H1 (cell line): Measurements from ENCODE around the gene AGPS. TPM values are rescaled to one million over a fixed set of nuclear protein-coding genes. Genes with fewer than 3 reads are reported as not detected.

Experiments used
- CTCF ChIA-PET: fragments of 300-600 bp; sonication (Branson Sonifier 250); formaldehyde crosslinking; loops from one replicate; lab custom pipeline; 2021; ENCODE audit not compliant: partially characterized antibody; lab: Charles Lee
- POLR2A ChIA-PET: fragments of 300-600 bp; sonication (Branson Sonifier 250); formaldehyde crosslinking; loops from one replicate; lab custom pipeline; 2021; ENCODE audit warnings: inconsistent platforms; ENCODE audit not compliant: partially characterized antibody; lab: Charles Lee
- DNase-seq, 2 experiments: peaks; one replicate each; pipeline versions ENCODE4 v3.0.0 to v3.0.0-alpha.2; 2010 to 2022; ENCODE audit warnings: low spot score in 2 of 2, low read depth in 1 of 2, mixed read lengths in 1 of 2
- FAIRE-seq: peaks from 2 replicates; lab custom pipeline; 2011; peaks lifted over from hg19 to GRCh38; lab: Jason Lieb, UNC
- H2AFZ ChIP-seq: 2 replicates; pipeline ENCODE4 v1.8.1; 2012; ENCODE audit warnings: low read length, inconsistent platforms
- H2AK5ac ChIP-seq: 2 replicates; pipeline ENCODE4 v1.6.1; 2013; ENCODE audit warnings: low read depth, low read length
- H2BK120ac ChIP-seq: replicated peaks from 2 replicates; pipeline ENCODE3; 2013; ENCODE audit warnings: low read depth, low read length, inconsistent platforms
- H2BK12ac ChIP-seq: 2 replicates; pipeline ENCODE4 v1.6.1; 2013; ENCODE audit warnings: low read depth, low read length
- H2BK15ac ChIP-seq: 2 replicates; pipeline ENCODE4 v1.6.1; 2013; ENCODE audit warnings: low read length
- H2BK20ac ChIP-seq: 2 replicates; pipeline ENCODE4 v1.6.1; 2013; ENCODE audit warnings: low read length
- H2BK5ac ChIP-seq: 2 replicates; pipeline ENCODE4 v1.6.1; 2013; ENCODE audit warnings: low read depth, low read length
- H3K14ac ChIP-seq: 2 replicates; pipeline ENCODE4 v1.6.1; 2013; ENCODE audit warnings: inconsistent platforms; ENCODE audit not compliant: insufficient read length
- H3K18ac ChIP-seq: 2 replicates; pipeline ENCODE4 v1.6.1; 2013; ENCODE audit warnings: low read length; ENCODE audit errors: extremely low read depth
- H3K23ac ChIP-seq: 2 replicates; pipeline ENCODE4 v1.6.1; 2013; ENCODE audit warnings: inconsistent platforms; ENCODE audit not compliant: insufficient read length
- H3K23me2 ChIP-seq: 2 replicates; pipeline ENCODE4 v1.6.1; 2013; ENCODE audit warnings: low read depth, low read length
- H3K27ac ChIP-seq: 2 replicates; pipeline ENCODE4 v1.6.1; 2011; ENCODE audit warnings: low read depth, low read length, inconsistent platforms
- H3K27me3 ChIP-seq, 4 experiments: replicated peaks in 1 of 4; 1 replicate in 1 of 4; 2 replicates in 3 of 4; pipeline versions ENCODE4 v1.6.1 to v1.8.1; 2011 to 2013; ENCODE audit warnings: low read length in 3 of 4, mild to moderate bottlenecking in 3 of 4, inconsistent platforms in 2 of 4, mixed read lengths in 2 of 4, moderate library complexity in 1 of 4; ENCODE audit not compliant: control insufficient read depth in 3 of 4, insufficient read depth in 3 of 4; ENCODE audit errors: extremely low read depth in 1 of 4
- H3K36me3 ChIP-seq, 4 experiments: 2 replicates each; pipeline versions ENCODE4 v1.6.1 to v1.8.1; 2011 to 2013; ENCODE audit warnings: mild to moderate bottlenecking in 4 of 4, low read length in 3 of 4, moderate library complexity in 2 of 4, control low read depth in 1 of 4, inconsistent platforms in 1 of 4; ENCODE audit not compliant: insufficient read depth in 4 of 4, control insufficient read depth in 2 of 4
- H3K4ac ChIP-seq: replicated peaks from 2 replicates; pipeline ENCODE3; 2013; ENCODE audit warnings: low read length, low read depth, mixed read lengths, inconsistent platforms; ENCODE audit not compliant: insufficient read length
- H3K4me1 ChIP-seq, 4 experiments: replicated peaks in 1 of 4; 1 replicate in 1 of 4; 2 replicates in 3 of 4; pipeline versions ENCODE4 v1.6.1 to v1.8.1; 2011 to 2013; ENCODE audit warnings: low read length in 3 of 4, inconsistent platforms in 2 of 4, mixed read lengths in 1 of 4; ENCODE audit not compliant: insufficient read depth in 4 of 4, control insufficient read depth in 3 of 4
- H3K4me2 ChIP-seq, 2 experiments: 2 replicates each; pipeline versions ENCODE4 v1.6.1 to v1.8.1; 2011 to 2013; ENCODE audit warnings: low read depth in 2 of 2, low read length in 2 of 2, control low read depth in 1 of 2, inconsistent platforms in 1 of 2, mild to moderate bottlenecking in 1 of 2; ENCODE audit not compliant: insufficient read depth in 1 of 2
- H3K4me3 ChIP-seq, 4 experiments: fragments of 200-600, 300-600 bp in 1 of 4; sonication (generic), shearing (Covaris generic), sonication (Bioruptor Twin) in 1 of 4; 2 replicates each; pipeline versions ENCODE4 v1.5.1 to v1.8.1; 2011 to 2016; ENCODE audit warnings: low read length in 4 of 4, low read depth in 3 of 4, control low read depth in 2 of 4, inconsistent platforms in 2 of 4, mild to moderate bottlenecking in 2 of 4, mixed read lengths in 1 of 4, moderate library complexity in 1 of 4; ENCODE audit not compliant: insufficient read depth in 2 of 4; ENCODE audit errors: extremely low read depth in 1 of 4
- H3K56ac ChIP-seq: replicated peaks from 2 replicates; pipeline ENCODE3; 2013; ENCODE audit warnings: low read depth, mild to moderate bottlenecking, mixed read lengths, low read length, inconsistent platforms; ENCODE audit not compliant: insufficient read length
- H3K79me1 ChIP-seq: 2 replicates; pipeline ENCODE4 v1.6.1; 2013; ENCODE audit warnings: low read depth, low read length, control low read depth
- H3K79me2 ChIP-seq, 2 experiments: 2 replicates each; pipeline versions ENCODE4 v1.6.1 to v1.8.1; 2012 to 2013; ENCODE audit warnings: low read length in 2 of 2, mild to moderate bottlenecking in 2 of 2, inconsistent platforms in 1 of 2; ENCODE audit not compliant: insufficient read depth in 2 of 2, control insufficient read depth in 1 of 2
- H3K9ac ChIP-seq, 4 experiments: replicated peaks in 1 of 4; 1 replicate in 1 of 4; 2 replicates in 3 of 4; pipeline versions ENCODE4 v1.6.1 to v1.8.1; 2011 to 2013; ENCODE audit warnings: low read depth in 3 of 4, low read length in 3 of 4, control low read depth in 2 of 4, mild to moderate bottlenecking in 2 of 4, moderate library complexity in 2 of 4, inconsistent platforms in 1 of 4; ENCODE audit errors: extremely low read depth in 1 of 4
- H3K9me3 ChIP-seq, 2 experiments: 2 replicates each; pipeline versions ENCODE4 v1.6.1 to v1.8.1; 2012 to 2013; ENCODE audit warnings: mild to moderate bottlenecking in 2 of 2, moderate library complexity in 2 of 2, control low read depth in 1 of 2, inconsistent platforms in 1 of 2, low read depth in 1 of 2, low read length in 1 of 2, mixed read lengths in 1 of 2; ENCODE audit not compliant: insufficient read depth in 2 of 2
- H4K20me1 ChIP-seq, 2 experiments: replicated peaks in 1 of 2; 2 replicates each; pipeline versions ENCODE3 to v1.8.1; 2011 to 2013; ENCODE audit warnings: inconsistent platforms in 2 of 2, low read length in 2 of 2, mild to moderate bottlenecking in 1 of 2; ENCODE audit not compliant: insufficient read depth in 2 of 2, control insufficient read depth in 1 of 2
- H4K5ac ChIP-seq: 2 replicates; pipeline ENCODE4 v1.6.1; 2013; ENCODE audit warnings: low read length, low read depth, mixed read lengths, inconsistent platforms; ENCODE audit not compliant: insufficient read length
- H4K8ac ChIP-seq: 2 replicates; pipeline ENCODE4 v1.8.0; 2013; ENCODE audit warnings: mild to moderate bottlenecking, moderate library complexity, low read length, inconsistent platforms; ENCODE audit not compliant: insufficient read depth; ENCODE audit errors: extremely low read depth
- H4K91ac ChIP-seq: replicated peaks from 2 replicates; pipeline ENCODE3; 2013; ENCODE audit warnings: low read length, mixed read lengths, inconsistent platforms; ENCODE audit not compliant: insufficient read length
- ASH2L ChIP-seq: fragments of 200-600, 300-600 bp; sonication (generic); IDR thresholded peaks from one replicate; pipeline ENCODE4 v1.7.1; 2017; ENCODE audit warnings: low read length
- BCL11A ChIP-seq, 2 experiments: IDR thresholded peaks; one replicate each; pipeline ENCODE4 v1.6.1; 2011; ENCODE audit warnings: low read depth in 2 of 2, low read length in 2 of 2, mild to moderate bottlenecking in 2 of 2
- CHD1 ChIP-seq: IDR thresholded peaks from 2 replicates; pipeline ENCODE4 v1.6.1; 2012; ENCODE audit warnings: low read depth, low read length, improper control_type of control experiment
- CHD2 ChIP-seq: IDR thresholded peaks from 2 replicates; pipeline ENCODE4 v1.6.1; 2012; ENCODE audit warnings: low read length, improper control_type of control experiment
- NANOG ChIP-seq: IDR thresholded peaks from 2 replicates; pipeline ENCODE4 v1.6.1; 2011; ENCODE audit warnings: low read length, low read depth, mild to moderate bottlenecking, inconsistent platforms; ENCODE audit not compliant: insufficient read depth, poor library complexity, severe bottlenecking
- PHF8 ChIP-seq: fragments of 200-600 bp; sonication (generic); conservative IDR thresholded peaks from 2 replicates; pipeline ENCODE4 v1.7.1; 2012; ENCODE audit warnings: low read depth, mild to moderate bottlenecking, inconsistent platforms, low read length, moderate library complexity
- RXRA ChIP-seq: IDR thresholded peaks from 2 replicates; pipeline ENCODE4 v1.6.1; 2011; ENCODE audit warnings: low read depth, mild to moderate bottlenecking, low read length, moderate library complexity; ENCODE audit not compliant: insufficient read depth
- SIX5 ChIP-seq: IDR thresholded peaks from 2 replicates; pipeline ENCODE4 v1.6.1; 2011; ENCODE audit warnings: mild to moderate bottlenecking, low read depth, low read length
- SP1 ChIP-seq: IDR thresholded peaks from 2 replicates; pipeline ENCODE4 v1.6.1; 2011; ENCODE audit warnings: low read depth, low read length
- TAF1 ChIP-seq: IDR thresholded peaks from 2 replicates; pipeline ENCODE4 v1.6.1; 2011; ENCODE audit warnings: mild to moderate bottlenecking, low read depth, low read length
- TCF12 ChIP-seq: IDR thresholded peaks from 2 replicates; pipeline ENCODE4 v1.6.1; 2011; ENCODE audit warnings: low read depth, mild to moderate bottlenecking, low read length
- TEAD4 ChIP-seq: IDR thresholded peaks from 2 replicates; pipeline ENCODE4 v1.6.1; 2012; ENCODE audit warnings: low read depth, low read length, inconsistent platforms, mixed read lengths
- WGBS, 2 experiments: shearing (Covaris generic) in 1 of 2; methylation state at CpG; one replicate each; pipeline versions ENCODE4 v1.1.6 to v1.1.7; 2013 to 2015; ENCODE audit warnings: low lambda C conversion rate in 2 of 2, mixed read lengths in 2 of 2, inconsistent platforms in 1 of 2, low coverage in 1 of 2, missing lambda C conversion rate in 1 of 2; ENCODE audit not compliant: insufficient replicate concordance in 2 of 2, insufficient coverage in 1 of 2, insufficient read length in 1 of 2; ENCODE audit errors: extremely low coverage in 1 of 2, missing lambda C conversion rate in 1 of 2; 5-methylcytosine and 5-hydroxymethylcytosine counted together
- polyA plus RNA-seq, 7 experiments: library from polyadenylated mRNA; depleted of rRNA in 3 of 7; stranded (reverse) in 5 of 7; unstranded in 2 of 7; fragments of >200 nt in 5 of 7; fragments of 200-250 nt in 2 of 7; gene quantifications; 1 replicate in 5 of 7; 2 replicates in 1 of 7; 4 replicates in 1 of 7; pipeline versions ENCODE4 v1.2.1 to v1.2.3, GENCODE V29; 2011 to 2013; ENCODE audit warnings: missing spikeins in 2 of 7, mixed read lengths in 2 of 7
- total RNA-seq: library from RNA; stranded (reverse); fragmentation: NEBNext Ultra II Directional; extraction: Animal tissue kit (Norgen Biotek cat#: 25700); gene quantifications from 2 replicates; pipeline ENCODE4 v1.2.1, GENCODE V29; 2021

AGPS gene
- total and polyA plus RNA-seq, 2 of the 8 experiments (the other 6 are each of a cell fraction or from before 2014, with no cell fraction given) = 7.3 to 57.8 TPM

DNA sequence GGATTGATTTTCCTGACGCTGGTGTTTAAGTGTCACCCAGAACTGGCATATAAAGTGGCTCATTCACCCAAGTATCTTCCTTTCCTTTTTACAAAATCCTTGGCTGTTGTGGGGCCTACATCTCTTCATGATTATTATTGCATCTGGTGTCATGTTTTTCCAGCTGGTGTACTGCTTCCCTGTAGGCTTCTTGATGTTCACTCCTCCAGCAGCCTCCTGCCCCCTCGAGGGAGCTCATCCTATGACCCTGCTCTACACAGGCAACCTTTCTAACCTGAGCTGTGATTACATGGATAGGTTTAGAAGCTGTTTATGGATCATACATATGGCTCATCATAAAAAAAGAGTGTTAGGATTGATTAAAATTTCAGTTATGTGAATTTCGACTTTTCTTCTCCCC lies 12.4 kb upstream of the AGPS start:
- Histone ChIP-seq H3K4me3 (no peak overlapping the region), H3K4me1 (peaks cover 0 to 4% (median 2%) of the 10 kb centered on the region in 4 experiments; a peak in 2 of 7 replicates), H3K79me1 (no peaks in the 10 kb centered on the region; the same call in 1 of the 2 replicates), H3K9ac (no peak overlapping the region), H3K56ac (no peak overlapping the region), H3K18ac (no peak overlapping the region), H3K23me2 (no peaks in the 10 kb centered on the region), H3K14ac (no peak overlapping the region), H2BK15ac (no peak overlapping the region), H2AFZ (no peak overlapping the region), H3K9me3 (no peaks in the 10 kb centered on the region), H2AK5ac (no peak overlapping the region), H2BK5ac (no peak overlapping the region), H3K4me2 (no peak overlapping the region), H4K5ac (no peak overlapping the region), H2BK120ac (no peak overlapping the region), H2BK20ac (no peak overlapping the region), H3K27ac (no peak overlapping the region), H4K20me1 (no peaks in the 10 kb centered on the region), H3K23ac (no peak overlapping the region), H2BK12ac (no peak overlapping the region), H3K27me3 (no peaks in the 10 kb centered on the region), H4K8ac (no peak overlapping the region), H4K91ac (no peak overlapping the region), H3K36me3 (no peaks in the 10 kb centered on the region), H3K79me2 (no peaks in the 10 kb centered on the region; a peak in 1 of 4 replicates), H3K4ac (no peak overlapping the region)
- FAIRE-seq (no peak), DNase-seq (no peak)
- 85% methylated on average over 3 of the region's 3 CpGs; no CpG with 5 or more reads in 1 of the 2 experiments for WGBS, 2 experiments
- POLR2A ChIA-PET = interaction anchor here (1.0 to 2.1 kb wide), 2 partner anchors 12 kb away, joined by 3 to 11 read pairs; partner anchors contain the start of gene AGPS
- CTCF ChIA-PET = interaction anchor here (0.6 to 2.3 kb wide), 8 partner anchors 12 to 1386 kb away, joined by 3 to 11 read pairs (median 4); no protein-coding TSS in a partner anchor
- TF ChIP-seq TEAD4 = no peak
- TF ChIP-seq SIX5 = no peak
- TF ChIP-seq ASH2L = no peak
- TF ChIP-seq SP1 = no peak
- TF ChIP-seq TAF1 = no peak
- TF ChIP-seq TCF12 = no peak
- TF ChIP-seq BCL11A (IDR thresholded peaks at IDR 0.05; ENCODE audit: low read depth in 2 of 2, low read length in 2 of 2) = no peak
- no peak for TF ChIP-seq RXRA
- TF ChIP-seq PHF8 = no peak
- TF ChIP-seq CHD2 = no peak
- TF ChIP-seq CHD1 = no peak
- no peak for TF ChIP-seq NANOG
